IMR-90 (cell line): ENCODE data around the gene KCTD3. TPM values are rescaled to one million over a fixed set of nuclear protein-coding genes. Genes with fewer than 3 reads are reported as not detected.

Experiments used
- ATAC-seq: fragments of 200-7000 bp; cut with Tn5 transposase; 2 replicates; pipeline ENCODE4 v1.9.1; 2020; ENCODE audit warnings: low read depth, mild to moderate bottlenecking, moderate library complexity
- BruUV-seq: library from RNA; stranded (reverse); fragments of 400-500 nt; replicated peaks from 2 replicates; lab custom pipeline; 2021; lab: Mats Ljungman, UMichigan
- CTCF ChIA-PET: fragments of 300-600 bp; formaldehyde crosslinking; extraction: SDS; loops from one replicate; lab custom pipeline; 2021; ENCODE audit warnings: antibody characterized with exemption; lab: Yijun Ruan, JAX
- POLR2A ChIA-PET: fragments of 300-600 bp; sonication (Branson Sonifier 250); formaldehyde crosslinking; loops from one replicate; lab custom pipeline; 2022; ENCODE audit warnings: antibody characterized with exemption; ENCODE audit not compliant: unreplicated experiment; lab: Charles Lee
- DNase-seq: peaks from one replicate; pipeline ENCODE4 v3.0.0; 2013
- H2AFZ ChIP-seq: replicated peaks from 2 replicates; pipeline ENCODE3; 2013; ENCODE audit warnings: low read length, mild to moderate bottlenecking; ENCODE audit not compliant: poor library complexity
- H2AK5ac ChIP-seq: 2 replicates; pipeline ENCODE4 v1.6.1; 2013; ENCODE audit warnings: low read depth, low read length, inconsistent platforms
- H2AK9ac ChIP-seq: replicated peaks from 2 replicates; pipeline ENCODE3; 2013; ENCODE audit warnings: mild to moderate bottlenecking, low read depth, low read length, moderate library complexity; ENCODE audit not compliant: poor library complexity
- H2BK120ac ChIP-seq: 2 replicates; pipeline ENCODE4 v1.6.1; 2013; ENCODE audit warnings: low read depth, low read length, inconsistent platforms
- H2BK15ac ChIP-seq: 3 replicates; pipeline ENCODE4 v1.6.1; 2013; ENCODE audit warnings: low read depth, low read length, inconsistent platforms
- H2BK20ac ChIP-seq: 2 replicates; pipeline ENCODE4 v1.6.1; 2013; ENCODE audit warnings: low read depth, mild to moderate bottlenecking, inconsistent platforms, low read length, moderate library complexity
- H2BK5ac ChIP-seq: 2 replicates; pipeline ENCODE4 v1.6.1; 2013; ENCODE audit warnings: mild to moderate bottlenecking, low read depth, low read length, inconsistent platforms; ENCODE audit not compliant: poor library complexity, severe bottlenecking
- H3K14ac ChIP-seq: replicated peaks from 2 replicates; pipeline ENCODE4 v1.6.1; 2013; ENCODE audit warnings: low read depth, low read length, inconsistent platforms
- H3K18ac ChIP-seq: 2 replicates; pipeline ENCODE4 v1.6.1; 2013; ENCODE audit warnings: low read depth, low read length, control low read depth
- H3K23ac ChIP-seq: 2 replicates; pipeline ENCODE4 v1.6.1; 2013; ENCODE audit warnings: low read depth, low read length, inconsistent platforms
- H3K27ac ChIP-seq: 2 replicates; pipeline ENCODE4 v1.5.1; 2013; ENCODE audit warnings: mild to moderate bottlenecking, control low read depth, low read length; ENCODE audit not compliant: insufficient read depth
- H3K27me3 ChIP-seq: 2 replicates; pipeline ENCODE4 v1.6.1; 2013; ENCODE audit warnings: low read length; ENCODE audit not compliant: control insufficient read depth, insufficient read depth
- H3K36me3 ChIP-seq: 2 replicates; pipeline ENCODE4 v1.6.1; 2013; ENCODE audit warnings: low read length, mixed read lengths; ENCODE audit not compliant: control insufficient read depth, insufficient read depth
- H3K4ac ChIP-seq: 2 replicates; pipeline ENCODE4 v1.6.1; 2013; ENCODE audit warnings: low read depth, low read length, inconsistent platforms
- H3K4me1 ChIP-seq: 2 replicates; pipeline ENCODE4 v1.6.1; 2013; ENCODE audit warnings: low read length, mixed read lengths; ENCODE audit not compliant: control insufficient read depth, insufficient read depth
- H3K4me2 ChIP-seq: 2 replicates; pipeline ENCODE4 v1.6.1; 2013; ENCODE audit warnings: low read depth, mild to moderate bottlenecking, control low read depth, low read length, moderate library complexity
- H3K4me3 ChIP-seq: 2 replicates; pipeline ENCODE4 v1.5.1; 2013; ENCODE audit warnings: low read depth, mild to moderate bottlenecking, control low read depth, low read length, moderate library complexity; ENCODE audit not compliant: insufficient read depth
- H3K56ac ChIP-seq: 2 replicates; pipeline ENCODE4 v1.6.1; 2013; ENCODE audit warnings: low read length, inconsistent platforms; ENCODE audit not compliant: insufficient read depth; ENCODE audit errors: extremely low read depth
- H3K79me1 ChIP-seq, 2 experiments: 2 replicates each; pipeline ENCODE4 v1.6.1; 2013; ENCODE audit warnings: low read length in 2 of 2, inconsistent platforms in 1 of 2, low read depth in 1 of 2
- H3K9ac ChIP-seq: 2 replicates; pipeline ENCODE4 v1.6.1; 2013; ENCODE audit warnings: low read depth, low read length, control low read depth
- H3K9me1 ChIP-seq: 2 replicates; pipeline ENCODE4 v1.6.1; 2013; ENCODE audit warnings: low read length, inconsistent platforms; ENCODE audit not compliant: insufficient read depth
- H3K9me3 ChIP-seq: 2 replicates; pipeline ENCODE4 v1.6.1; 2013; ENCODE audit warnings: low read length; ENCODE audit not compliant: control insufficient read depth, insufficient read depth
- H4K20me1 ChIP-seq: 2 replicates; pipeline ENCODE4 v1.6.1; 2013; ENCODE audit warnings: low read length, inconsistent platforms; ENCODE audit not compliant: insufficient read depth
- H4K5ac ChIP-seq: 2 replicates; pipeline ENCODE4 v1.6.1; 2013; ENCODE audit warnings: mild to moderate bottlenecking, low read depth, low read length, control low read depth
- H4K8ac ChIP-seq, 2 experiments: 2 replicates each; pipeline ENCODE4 v1.6.1; 2013; ENCODE audit warnings: low read depth in 2 of 2, low read length in 2 of 2, control low read depth in 1 of 2, inconsistent platforms in 1 of 2
- H4K91ac ChIP-seq: 2 replicates; pipeline ENCODE4 v1.6.1; 2013; ENCODE audit warnings: low read depth, low read length, inconsistent platforms; ENCODE audit not compliant: insufficient read depth
- BHLHE40 ChIP-seq: fragments of 150-350 bp; IDR thresholded peaks from 2 replicates; pipeline ENCODE4 v1.6.1; 2016; ENCODE audit warnings: mild to moderate bottlenecking, low read depth, low read length
- RCOR1 ChIP-seq: IDR thresholded peaks from 2 replicates; pipeline ENCODE4 v1.6.1; 2012; ENCODE audit warnings: mild to moderate bottlenecking, low read length, improper control_type of control experiment; ENCODE audit not compliant: insufficient replicate concordance
- USF2 ChIP-seq: fragments of 150-350 bp; IDR thresholded peaks from 2 replicates; pipeline ENCODE4 v1.6.1; 2017; ENCODE audit warnings: mild to moderate bottlenecking, antibody characterized with exemption, low read length, low read depth
- dilution Hi-C: fragments of 300-500 bp; cut with HindIII; formaldehyde crosslinking; loops from one replicate; pipeline ENCODE4 v1.14.3; 2018; ENCODE audit warnings: low sequenced_read_pairs; ENCODE audit not compliant: unreplicated experiment
- in situ Hi-C: fragments of 300-500 bp; cut with MboI; formaldehyde crosslinking; loops from 3 replicates; pipeline ENCODE4 v1.14.3; 2019; ENCODE audit warnings: low sequenced_read_pairs, inconsistent platforms, mixed read lengths
- intact Hi-C: fragments of 100-400 bp; cut with micrococcal nuclease; formaldehyde crosslinking; loops from 2 replicates; pipeline ENCODE4 v1.10.0; 2022
- polyA plus RNA-seq, 3 experiments: library from polyadenylated mRNA; depleted of rRNA; stranded (reverse); fragments of >200 nt; gene quantifications; 2 replicates each; pipeline ENCODE4 v1.2.3, GENCODE V29; 2012; ENCODE audit warnings: low replicate concordance in 1 of 3
- total RNA-seq: library from RNA; depleted of rRNA; stranded (reverse); fragments of >200 nt; gene quantifications from 2 replicates; pipeline ENCODE4 v1.2.3, GENCODE V29; 2012
- TF ChIP-seq, protein P1 (sequence below): conservative IDR thresholded peaks from 2 replicates; pipeline ENCODE4 v1.5.1; 2012; ENCODE audit warnings: mild to moderate bottlenecking, low read depth, low read length, improper control_type of control experiment

The KCTD3 gene
- total and polyA plus RNA-seq, 2 of the 4 experiments (the other 2 are of a cell fraction): 43.6 to 49.5 TPM

- no peak overlapping the region for H4K5ac ChIP-seq
- no peaks in the 10 kb centered on the region for H3K79me1 ChIP-seq
- no peaks in the 10 kb centered on the region; the same call in 1 of the 2 replicates for H3K9me3 ChIP-seq
- H3K9me1 ChIP-seq: 0 out of 2 replicates have a peak, but pooled peaks cover 2% of the 10 kb centered on the region
- no peak overlapping the region for H3K18ac ChIP-seq
- H3K4me2 ChIP-seq: no peak overlapping the region
- ATAC-seq: no peak
- H3K14ac ChIP-seq: no peak overlapping the region
- no TSS peak for BruUV-seq
- no peak for TF ChIP-seq RCOR1
- TF ChIP-seq USF2: no peak
- TF ChIP-seq, protein P1, sequence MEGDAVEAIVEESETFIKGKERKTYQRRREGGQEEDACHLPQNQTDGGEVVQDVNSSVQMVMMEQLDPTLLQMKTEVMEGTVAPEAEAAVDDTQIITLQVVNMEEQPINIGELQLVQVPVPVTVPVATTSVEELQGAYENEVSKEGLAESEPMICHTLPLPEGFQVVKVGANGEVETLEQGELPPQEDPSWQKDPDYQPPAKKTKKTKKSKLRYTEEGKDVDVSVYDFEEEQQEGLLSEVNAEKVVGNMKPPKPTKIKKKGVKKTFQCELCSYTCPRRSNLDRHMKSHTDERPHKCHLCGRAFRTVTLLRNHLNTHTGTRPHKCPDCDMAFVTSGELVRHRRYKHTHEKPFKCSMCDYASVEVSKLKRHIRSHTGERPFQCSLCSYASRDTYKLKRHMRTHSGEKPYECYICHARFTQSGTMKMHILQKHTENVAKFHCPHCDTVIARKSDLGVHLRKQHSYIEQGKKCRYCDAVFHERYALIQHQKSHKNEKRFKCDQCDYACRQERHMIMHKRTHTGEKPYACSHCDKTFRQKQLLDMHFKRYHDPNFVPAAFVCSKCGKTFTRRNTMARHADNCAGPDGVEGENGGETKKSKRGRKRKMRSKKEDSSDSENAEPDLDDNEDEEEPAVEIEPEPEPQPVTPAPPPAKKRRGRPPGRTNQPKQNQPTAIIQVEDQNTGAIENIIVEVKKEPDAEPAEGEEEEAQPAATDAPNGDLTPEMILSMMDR: no peak
- TF ChIP-seq BHLHE40: no peak
- peaks cover 3% of the 10 kb centered on the region for H3K4me1 ChIP-seq
- dilution Hi-C loops: loop anchor here (25.0 kb wide), 1 partner anchor 864 kb away; no protein-coding TSS in a partner anchor
- ChIA-PET CTCF (interaction anchor here (1.0 kb wide), 4 partner anchors 9 to 879 kb away, joined by 3 to 4 read pairs (median 4); no protein-coding TSS in a partner anchor), POLR2A (no interaction called here)
- H4K20me1 ChIP-seq: no peaks in the 10 kb centered on the region
- H2AK5ac ChIP-seq: no peak overlapping the region
- in situ Hi-C loops: loop anchor here (5.0 to 25.0 kb wide), 2 partner anchors 1194 to 1289 kb away; no protein-coding TSS in a partner anchor
- no peaks in the 10 kb centered on the region for H3K27me3 ChIP-seq
- H3K56ac ChIP-seq: no peak overlapping the region
- no peak overlapping the region for H2BK20ac ChIP-seq
- H3K23ac ChIP-seq: no peak overlapping the region
- H3K27ac ChIP-seq: no peak overlapping the region
- no peak overlapping the region for H3K9ac ChIP-seq
- no peak overlapping the region for H2BK120ac ChIP-seq
- no peak overlapping the region for H2AK9ac ChIP-seq
- no peak overlapping the region for H3K4ac ChIP-seq
- no peak for DNase-seq
- intact Hi-C loops: loop anchor here (1.0 to 5.0 kb wide), 3 partner anchors 444 to 1314 kb away; partner anchors contain the start of gene KCNK2
- H4K8ac ChIP-seq: no peak overlapping the region
- no peaks in the 10 kb centered on the region for H3K36me3 ChIP-seq
- H3K4me3 ChIP-seq: no peak overlapping the region
- no peak overlapping the region for H2BK5ac ChIP-seq
- no peak overlapping the region for H2BK15ac ChIP-seq
- no peak overlapping the region for H4K91ac ChIP-seq
- no peak overlapping the region for H2AFZ ChIP-seq
Observed at GRCh38 chr1:215526846-215527151, 40.3 kb upstream of the KCTD3 start.
